ENCODE data around the gene SDC3. TPM values are rescaled to one million over a fixed set of nuclear protein-coding genes. Genes with fewer than 3 reads are reported as not detected.

Gene SDC3
- total and polyA plus RNA-seq, 10 of the 15 experiments (the other 5 are each of a cell fraction or from before 2014, with no cell fraction given) = under 0.01 to 0.46 (median 0.07) TPM; not detected in 2

- H2AFZ ChIP-seq (ENCODE audit: control insufficient read depth, low read depth, low read length) = no peak overlapping the region
- in situ Hi-C loops (cut with MboI) = no loop called here
- no peak overlapping the region for H3K4me3 ChIP-seq
- SMC1A ChIA-PET (ENCODE audit: uncharacterized antibody, unreplicated experiment) = interaction anchor here (1.1 kb wide), 1 partner anchor 11 kb away, joined by 3 read pairs; no protein-coding TSS in a partner anchor
- no peak overlapping the region for H3K4me2 ChIP-seq (ENCODE audit: control insufficient read depth, insufficient read depth)
- no TSS peak for BruUV-seq (replicated peaks)
- H3K36me3 ChIP-seq (ENCODE audit: control insufficient read depth in 2 of 2, insufficient read depth in 2 of 2, low read length in 1 of 2) = no peaks in the 10 kb centered on the region
- no peak for DNase-seq (ENCODE audit: low read depth, low spot score)
- H3K4me1 ChIP-seq (ENCODE audit: control insufficient read depth, insufficient read depth, low read length) = no peaks in the 10 kb centered on the region
- H4K20me1 ChIP-seq (ENCODE audit: control insufficient read depth, insufficient read depth) = no peaks in the 10 kb centered on the region
- TF ChIP-seq RCOR1 (conservative IDR thresholded peaks at IDR 0.05; ENCODE audit: low read depth, low read length) (no peak), SRF (IDR thresholded peaks at IDR 0.05; ENCODE audit: low read depth in 2 of 2, low read length in 2 of 2) (no peak), BACH1 (IDR thresholded peaks at IDR 0.05; ENCODE audit: borderline replicate concordance) (no peak), DPF2 (IDR thresholded peaks at IDR 0.05) (no peak), HDGF (IDR thresholded peaks at IDR 0.05) (no peak), ESRRA (IDR thresholded peaks at IDR 0.05; ENCODE audit: low read length) (no peak), ATF3 (IDR thresholded peaks at IDR 0.05; ENCODE audit: borderline replicate concordance, extremely low read depth, low read depth, low read length) (no peak), IRF4 (IDR thresholded peaks at IDR 0.05; ENCODE audit: low read depth, low read length) (no peak), CBX3 (IDR thresholded peaks at IDR 0.05; ENCODE audit: borderline replicate concordance, low read depth) (no peak), HDAC2 (IDR thresholded peaks at IDR 0.05) (no peak), MEF2A (IDR thresholded peaks at IDR 0.05; ENCODE audit: insufficient read depth, low read depth, low read length) (no peak), LARP7 (IDR thresholded peaks at IDR 0.05) (no peak), ZNF24 (IDR thresholded peaks at IDR 0.05) (no peak)
- POLR2A ChIA-PET = interaction anchor here (0.7 kb wide), 1 partner anchor 291 kb away, joined by 3 read pairs; no protein-coding TSS in a partner anchor
- H3K9ac ChIP-seq (ENCODE audit: control insufficient read depth, insufficient read depth, low read length) = no peak overlapping the region
- intact Hi-C loops (cut with micrococcal nuclease; ENCODE audit: unreplicated experiment) = no loop called here
- H3K27ac ChIP-seq (ENCODE audit: control insufficient read depth, insufficient read depth) = no peak overlapping the region
- WGBS (ENCODE audit: insufficient coverage, insufficient replicate concordance, low lambda C conversion rate, missing lambda C conversion rate) = 60% methylated on average over 1 of the region's 1 CpG
- no peak for ATAC-seq
- no peak for FAIRE-seq
- CTCF ChIA-PET = interaction anchor here (1.1 to 1.4 kb wide), 2 partner anchors 9 to 73 kb away, joined by 3 read pairs; no protein-coding TSS in a partner anchor
- H3K9me3 ChIP-seq (replicated peaks; ENCODE audit: control insufficient read depth, insufficient read depth, low read length) = no peaks in the 10 kb centered on the region
- H3K27me3 ChIP-seq (replicated peaks in 1 of 2; ENCODE audit: control insufficient read depth in 2 of 2, insufficient read depth in 2 of 2, low read length in 1 of 2) = peaks cover 0 to 4% of the 10 kb centered on the region in 2 experiments; a peak in 1 of 4 replicates
- RAD21 ChIA-PET (ENCODE audit: unreplicated experiment) = no interaction called here
- H3K79me2 ChIP-seq (ENCODE audit: control insufficient read depth, insufficient read depth, low read length) = no peaks in the 10 kb centered on the region
Measured at GRCh38 chr1:30837653-30838052, 70.9 kb downstream of the SDC3 start.
